GM12878 (cell line): ENCODE measurements around the gene GAL. TPM values are rescaled to one million over a fixed set of nuclear protein-coding genes. Genes with fewer than 3 reads are reported as not detected.

Experiments used
- ATAC-seq: fragments of 200-7000 bp; cut with Tn5 transposase; 3 replicates; pipeline ENCODE4 v1.9.1; 2020; ENCODE audit warnings: mild to moderate bottlenecking, moderate library complexity
- BruUV-seq: library from RNA; stranded (reverse); fragments of 400-500 nt; replicated peaks from 2 replicates; lab custom pipeline; 2021; lab: Mats Ljungman, UMichigan
- CTCF ChIA-PET: fragments of 300-600 bp; sonication (Branson Sonifier 250); formaldehyde crosslinking; extraction: SDS; loops from one replicate; lab custom pipeline; 2021; ENCODE audit warnings: inconsistent platforms; lab: Yijun Ruan, JAX
- POLR2A ChIA-PET: fragments of 350-600 bp; formaldehyde crosslinking; extraction: SDS; loops from one replicate; lab custom pipeline; 2021; ENCODE audit warnings: inconsistent platforms; lab: Charles Lee
- RAD21 ChIA-PET: fragments of 300-600 bp; sonication (Branson Sonifier 250); formaldehyde crosslinking; loops from one replicate; lab custom pipeline; 2023; ENCODE audit warnings: antibody characterized with exemption; ENCODE audit not compliant: unreplicated experiment; lab: Charles Lee
- SMC1A ChIA-PET: fragments of 300-600 bp; sonication (Branson Sonifier 250); formaldehyde crosslinking; loops from one replicate; lab custom pipeline; 2023; ENCODE audit not compliant: unreplicated experiment, uncharacterized antibody; lab: Charles Lee
- DNase-seq: peaks from one replicate; pipeline ENCODE4 v3.0.0-alpha.2; 2011; ENCODE audit warnings: low read depth, low spot score
- FAIRE-seq: peaks from 3 replicates; lab custom pipeline; 2011; peaks lifted over from hg19 to GRCh38; lab: Jason Lieb, UNC
- H2AFZ ChIP-seq: 2 replicates; pipeline ENCODE4 v1.6.0; 2011; ENCODE audit warnings: low read depth, low read length, control low read depth; ENCODE audit not compliant: control insufficient read depth
- H3K27ac ChIP-seq: 2 replicates; pipeline ENCODE4 v1.5.1; 2011; ENCODE audit warnings: control low read depth; ENCODE audit not compliant: control insufficient read depth, insufficient read depth
- H3K27me3 ChIP-seq, 2 experiments: replicated peaks in 1 of 2; 2 replicates each; pipeline versions ENCODE4 v1.6.0 to v1.6.1; 2011; ENCODE audit warnings: low read length in 1 of 2; ENCODE audit not compliant: control insufficient read depth in 2 of 2, insufficient read depth in 2 of 2
- H3K36me3 ChIP-seq, 2 experiments: 2 replicates each; pipeline ENCODE4 v1.5.1; 2011; ENCODE audit warnings: low read length in 1 of 2; ENCODE audit not compliant: control insufficient read depth in 2 of 2, insufficient read depth in 2 of 2
- H3K4me1 ChIP-seq: 2 replicates; pipeline ENCODE4 v1.6.1; 2011; ENCODE audit warnings: mild to moderate bottlenecking, low read length, moderate library complexity, mixed read lengths; ENCODE audit not compliant: control insufficient read depth, insufficient read depth
- H3K4me2 ChIP-seq: 2 replicates; pipeline ENCODE4 v1.6.0; 2011; ENCODE audit warnings: control low read depth; ENCODE audit not compliant: control insufficient read depth, insufficient read depth
- H3K4me3 ChIP-seq: fragments of 200-600 bp; sonication (generic); 2 replicates; pipeline ENCODE4 v1.5.1; 2016
- H3K79me2 ChIP-seq: 2 replicates; pipeline ENCODE4 v1.6.0; 2011; ENCODE audit warnings: low read length; ENCODE audit not compliant: control insufficient read depth, insufficient read depth
- H3K9ac ChIP-seq: 2 replicates; pipeline ENCODE4 v1.8.0; 2011; ENCODE audit warnings: low read length, control low read depth, mixed read lengths; ENCODE audit not compliant: control insufficient read depth, insufficient read depth
- H3K9me3 ChIP-seq: replicated peaks from 3 replicates; pipeline ENCODE4 v1.5.1; 2011; ENCODE audit warnings: mild to moderate bottlenecking, low read length; ENCODE audit not compliant: control insufficient read depth, insufficient read depth
- H4K20me1 ChIP-seq: 2 replicates; pipeline ENCODE4 v1.6.0; 2011; ENCODE audit not compliant: control insufficient read depth, insufficient read depth
- ASH2L ChIP-seq: fragments of 300-600, 200-600 bp; sonication (generic); IDR thresholded peaks from 2 replicates; pipeline ENCODE4 v1.6.1; 2017; ENCODE audit warnings: low read depth, mild to moderate bottlenecking, borderline replicate concordance
- BRCA1 ChIP-seq: IDR thresholded peaks from 2 replicates; pipeline ENCODE4 v1.6.1; 2011; ENCODE audit warnings: low read depth, low read length, improper control_type of control experiment
- ETV6 ChIP-seq, 2 experiments: fragments of 450-650 bp in 1 of 2; IDR thresholded peaks in 1 of 2; conservative IDR thresholded peaks in 1 of 2; 2 replicates each; pipeline ENCODE4 v1.6.1; 2014; ENCODE audit warnings: antibody characterized with exemption in 1 of 2, borderline replicate concordance in 1 of 2, low read depth in 1 of 2, mild to moderate bottlenecking in 1 of 2, moderate library complexity in 1 of 2
- HDGF ChIP-seq: fragments of 450-650 bp; IDR thresholded peaks from 2 replicates; pipeline ENCODE4 v1.6.1; 2016; ENCODE audit warnings: antibody characterized with exemption
- JUND ChIP-seq: IDR thresholded peaks from 2 replicates; pipeline ENCODE4 v1.6.1; 2012; ENCODE audit warnings: low read depth, mild to moderate bottlenecking, low read length, improper control_type of control experiment, moderate library complexity
- MEF2A ChIP-seq: IDR thresholded peaks from 2 replicates; pipeline ENCODE4 v1.6.1; 2011; ENCODE audit warnings: low read depth, mild to moderate bottlenecking, low read length, moderate library complexity; ENCODE audit not compliant: insufficient read depth
- MTA2 ChIP-seq: fragments of 450-650 bp; IDR thresholded peaks from 2 replicates; pipeline ENCODE4 v1.6.1; 2016; ENCODE audit warnings: low read depth, mild to moderate bottlenecking, moderate library complexity
- MYB ChIP-seq: fragments of 150-350 bp; IDR thresholded peaks from 2 replicates; pipeline ENCODE4 v1.6.1; 2014; ENCODE audit warnings: mild to moderate bottlenecking, low read depth, low read length, borderline replicate concordance
- PAX5 ChIP-seq: IDR thresholded peaks from 2 replicates; pipeline ENCODE4 v1.6.1; 2011; ENCODE audit warnings: low read depth, low read length, borderline replicate concordance
- POLR2A ChIP-seq: IDR thresholded peaks from 2 replicates; pipeline ENCODE4 v1.6.1; 2011; ENCODE audit warnings: low read depth, mild to moderate bottlenecking, low read length
- SREBF1 ChIP-seq: IDR thresholded peaks from 2 replicates; pipeline ENCODE4 v1.6.1; 2012; ENCODE audit warnings: mild to moderate bottlenecking, low read length
- ZNF274 ChIP-seq: IDR thresholded peaks from one replicate; pipeline ENCODE4 v1.8.0; 2011; ENCODE audit not compliant: insufficient read length, insufficient read depth
- WGBS: methylation state at CpG from one replicate; pipeline ENCODE4 v1.1.6; 2016; ENCODE audit warnings: low lambda C conversion rate; ENCODE audit not compliant: insufficient replicate concordance, insufficient coverage; ENCODE audit errors: missing lambda C conversion rate; 5-methylcytosine and 5-hydroxymethylcytosine counted together
- in situ Hi-C: fragments of 300-500 bp; cut with MboI; formaldehyde crosslinking; loops from 9 replicates; pipeline ENCODE4 v1.14.3; 2018; ENCODE audit warnings: mixed read lengths
- intact Hi-C: fragments of 100-400 bp; cut with micrococcal nuclease; formaldehyde crosslinking; loops from one replicate; pipeline ENCODE4 v1.14.2; 2022; ENCODE audit not compliant: unreplicated experiment
- polyA plus RNA-seq, 11 experiments: library from polyadenylated mRNA; depleted of rRNA in 4 of 11; unstranded in 6 of 11; stranded (reverse) in 5 of 11; fragments of >200 nt; fragmentation: Nextera tagmentation in 4 of 11; fragmentation: Illumina TruSeq in 1 of 11; extraction: Ambion mirVana in 4 of 11; extraction: Trizol in 1 of 11; gene quantifications; 1 replicate in 1 of 11; 2 replicates in 10 of 11; pipeline versions ENCODE4 v1.2.1 to v1.2.3, GENCODE V29; 2011 to 2016; ENCODE audit warnings: inconsistent platforms in 2 of 11, missing spikeins in 2 of 11, low read depth in 1 of 11
- total RNA-seq, 4 experiments: library from RNA; depleted of rRNA in 3 of 4; stranded (reverse); fragments of >200 nt in 3 of 4; fragmentation: Illumina TruSeq in 1 of 4; extraction: Trizol in 1 of 4; gene quantifications; 2 replicates each; pipeline versions ENCODE4 v1.2.1 to v1.2.3, GENCODE V29; 2013 to 2021
- TF ChIP-seq, protein P1 (sequence below): IDR thresholded peaks from 2 replicates; pipeline ENCODE4 v1.6.1; 2012; ENCODE audit warnings: low read length, inconsistent platforms
- TF ChIP-seq, protein P2 (sequence below): fragments of 450-650 bp; IDR thresholded peaks from 2 replicates; pipeline ENCODE4 v1.6.1; 2017; ENCODE audit warnings: borderline replicate concordance

Gene GAL
- total and polyA plus RNA-seq, 10 of the 15 experiments (the other 5 are each of a cell fraction or from before 2014, with no cell fraction given): 0.35 TPM; not detected in 9

DNA sequence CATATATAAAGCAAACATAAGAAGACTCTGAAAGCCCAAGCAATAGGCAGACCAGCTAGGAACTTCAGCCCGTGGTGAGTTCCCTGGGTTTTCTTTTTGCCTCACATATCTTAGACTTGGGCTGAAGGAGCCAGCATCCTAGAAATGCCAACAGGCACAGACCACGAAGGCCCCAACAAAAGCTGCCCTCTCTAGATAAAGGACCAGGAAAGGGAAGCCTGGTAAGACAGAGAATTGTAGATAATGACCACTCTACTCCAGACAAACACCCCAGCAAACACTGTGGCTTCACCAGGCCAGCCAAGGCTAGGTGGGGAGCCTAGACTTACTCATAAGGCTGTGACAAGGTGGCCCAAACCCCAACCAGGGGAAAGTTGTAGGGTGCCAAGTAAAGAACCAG is 11.2 kb downstream of the GAL start:
- no peaks in the 10 kb centered on the region; the same call in 1 of the 3 replicates for H3K9me3 ChIP-seq
- intact Hi-C loops: no loop called here
- H2AFZ ChIP-seq: no peak overlapping the region
- TF ChIP-seq ASH2L: no peak
- TF ChIP-seq, protein P1, sequence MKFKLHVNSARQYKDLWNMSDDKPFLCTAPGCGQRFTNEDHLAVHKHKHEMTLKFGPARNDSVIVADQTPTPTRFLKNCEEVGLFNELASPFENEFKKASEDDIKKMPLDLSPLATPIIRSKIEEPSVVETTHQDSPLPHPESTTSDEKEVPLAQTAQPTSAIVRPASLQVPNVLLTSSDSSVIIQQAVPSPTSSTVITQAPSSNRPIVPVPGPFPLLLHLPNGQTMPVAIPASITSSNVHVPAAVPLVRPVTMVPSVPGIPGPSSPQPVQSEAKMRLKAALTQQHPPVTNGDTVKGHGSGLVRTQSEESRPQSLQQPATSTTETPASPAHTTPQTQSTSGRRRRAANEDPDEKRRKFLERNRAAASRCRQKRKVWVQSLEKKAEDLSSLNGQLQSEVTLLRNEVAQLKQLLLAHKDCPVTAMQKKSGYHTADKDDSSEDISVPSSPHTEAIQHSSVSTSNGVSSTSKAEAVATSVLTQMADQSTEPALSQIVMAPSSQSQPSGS: no peak
- TF ChIP-seq HDGF: no peak
- TF ChIP-seq BRCA1: no peak
- H3K9ac ChIP-seq: no peak overlapping the region
- H3K4me3 ChIP-seq: no peak overlapping the region
- FAIRE-seq: no peak
- POLR2A ChIA-PET: no interaction called here
- in situ Hi-C loops: no loop called here
- no peaks in the 10 kb centered on the region for H3K36me3 ChIP-seq
- no peak for DNase-seq
- H3K27ac ChIP-seq: no peak overlapping the region
- H3K27me3 ChIP-seq: no peaks in the 10 kb centered on the region; a peak in 1 of 4 replicates
- H3K4me1 ChIP-seq: no peaks in the 10 kb centered on the region
- WGBS: 3% methylated on average over 2 of the region's 2 CpGs
- H4K20me1 ChIP-seq: no peaks in the 10 kb centered on the region
- RAD21 ChIA-PET: no interaction called here
- no peak for ATAC-seq
- BruUV-seq: no TSS peak
- no peaks in the 10 kb centered on the region for H3K79me2 ChIP-seq
- CTCF ChIA-PET: interaction anchor here (0.9 kb wide), 1 partner anchor 98 kb away, joined by 6 read pairs; no protein-coding TSS in a partner anchor
- SMC1A ChIA-PET: no interaction called here
- no peak overlapping the region for H3K4me2 ChIP-seq

DNA sequence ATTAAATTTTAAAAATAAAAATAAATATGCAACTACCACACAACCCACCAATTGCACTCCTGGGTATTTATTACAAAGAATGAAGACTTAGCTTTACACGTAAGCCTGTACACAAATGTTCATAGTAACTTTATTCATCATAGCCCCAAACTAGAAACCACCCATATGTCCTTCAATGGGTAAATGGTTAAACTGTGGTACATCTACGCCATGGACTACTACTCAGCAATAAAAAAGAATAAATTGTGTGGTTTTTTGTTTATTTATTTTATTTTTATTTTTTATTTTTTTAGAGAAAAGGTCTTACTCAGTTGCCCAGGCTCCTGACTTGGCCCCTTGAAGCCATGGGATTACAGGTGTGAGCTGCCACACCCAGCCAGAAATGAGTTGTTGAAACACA is 14.6 kb downstream of the GAL start:
- Histone ChIP-seq H3K27me3 (no peaks in the 10 kb centered on the region; a peak in 1 of 4 replicates), H4K20me1 (no peaks in the 10 kb centered on the region), H3K4me2 (no peak overlapping the region), H3K27ac (no peak overlapping the region), H3K4me1 (no peaks in the 10 kb centered on the region), H3K79me2 (no peaks in the 10 kb centered on the region), H3K4me3 (no peak overlapping the region), H2AFZ (no peak overlapping the region), H3K9me3 (no peaks in the 10 kb centered on the region; the same call in 1 of the 3 replicates), H3K36me3 (no peaks in the 10 kb centered on the region), H3K9ac (no peak overlapping the region)
- WGBS: 20% methylated on average over 2 of the region's 2 CpGs
- ATAC-seq: no peak
- ChIA-PET SMC1A (no interaction called here), POLR2A (no interaction called here), RAD21 (no interaction called here), CTCF (no interaction called here)
- no TSS peak for BruUV-seq
- no peak for DNase-seq
- in situ Hi-C loops: no loop called here
- no peak for FAIRE-seq
- intact Hi-C loops: no loop called here
- no peak for TF ChIP-seq ZNF274
- no peak for TF ChIP-seq POLR2A
- TF ChIP-seq MTA2: no peak
- TF ChIP-seq MEF2A: no peak
- no peak for TF ChIP-seq PAX5
- no peak for TF ChIP-seq ETV6 (conservative IDR thresholded peaks at IDR 0.05 in 1 of 2, IDR thresholded peaks at IDR 0.05 in 1 of 2; ENCODE audit: borderline replicate concordance in 1 of 2, low read depth in 1 of 2)
- TF ChIP-seq, protein P2, sequence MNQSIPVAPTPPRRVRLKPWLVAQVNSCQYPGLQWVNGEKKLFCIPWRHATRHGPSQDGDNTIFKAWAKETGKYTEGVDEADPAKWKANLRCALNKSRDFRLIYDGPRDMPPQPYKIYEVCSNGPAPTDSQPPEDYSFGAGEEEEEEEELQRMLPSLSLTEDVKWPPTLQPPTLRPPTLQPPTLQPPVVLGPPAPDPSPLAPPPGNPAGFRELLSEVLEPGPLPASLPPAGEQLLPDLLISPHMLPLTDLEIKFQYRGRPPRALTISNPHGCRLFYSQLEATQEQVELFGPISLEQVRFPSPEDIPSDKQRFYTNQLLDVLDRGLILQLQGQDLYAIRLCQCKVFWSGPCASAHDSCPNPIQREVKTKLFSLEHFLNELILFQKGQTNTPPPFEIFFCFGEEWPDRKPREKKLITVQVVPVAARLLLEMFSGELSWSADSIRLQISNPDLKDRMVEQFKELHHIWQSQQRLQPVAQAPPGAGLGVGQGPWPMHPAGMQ: no peak
- TF ChIP-seq SREBF1: no peak
- TF ChIP-seq JUND: no peak
- no peak for TF ChIP-seq MYB
